ENCODE measurements around the gene KRT25. TPM values are rescaled to one million over a fixed set of nuclear protein-coding genes. Genes with fewer than 3 reads are reported as not detected.

Gene KRT25, protein sequence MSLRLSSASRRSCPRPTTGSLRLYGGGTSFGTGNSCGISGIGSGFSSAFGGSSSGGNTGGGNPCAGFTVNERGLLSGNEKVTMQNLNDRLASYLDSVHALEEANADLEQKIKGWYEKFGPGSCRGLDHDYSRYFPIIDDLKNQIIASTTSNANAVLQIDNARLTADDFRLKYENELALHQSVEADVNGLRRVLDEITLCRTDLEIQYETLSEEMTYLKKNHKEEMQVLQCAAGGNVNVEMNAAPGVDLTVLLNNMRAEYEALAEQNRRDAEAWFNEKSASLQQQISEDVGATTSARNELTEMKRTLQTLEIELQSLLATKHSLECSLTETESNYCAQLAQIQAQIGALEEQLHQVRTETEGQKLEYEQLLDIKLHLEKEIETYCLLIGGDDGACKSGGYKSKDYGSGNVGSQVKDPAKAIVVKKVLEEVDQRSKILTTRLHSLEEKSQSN
- total RNA-seq: not detected

DNA sequence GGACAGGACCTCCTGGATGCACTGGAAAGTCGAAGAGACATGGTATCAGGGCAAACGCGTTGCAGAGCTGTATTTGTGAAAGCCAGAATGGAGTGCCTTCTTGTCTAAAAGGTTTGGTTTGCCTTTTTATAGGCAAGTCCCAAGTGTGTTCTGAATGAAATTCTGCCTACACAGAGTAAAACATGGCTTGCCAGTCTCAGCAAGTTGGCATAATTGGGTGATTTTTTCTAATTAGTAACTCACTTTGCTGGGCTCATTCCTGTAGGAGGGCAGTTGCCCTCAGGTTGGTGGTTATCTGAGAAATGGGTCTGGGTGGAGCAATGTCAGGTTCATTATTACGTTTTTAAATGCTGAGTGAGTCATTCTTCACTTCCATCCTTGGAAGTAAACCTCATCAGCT lies at the start of gene KRT25:
Gene KRT25, minus strand, starts transcription at position 101 of the 400 bp plus-strand sequence. Its CDS starts 60 bp downstream, at position 41.
- TF ChIP-seq, protein P1, sequence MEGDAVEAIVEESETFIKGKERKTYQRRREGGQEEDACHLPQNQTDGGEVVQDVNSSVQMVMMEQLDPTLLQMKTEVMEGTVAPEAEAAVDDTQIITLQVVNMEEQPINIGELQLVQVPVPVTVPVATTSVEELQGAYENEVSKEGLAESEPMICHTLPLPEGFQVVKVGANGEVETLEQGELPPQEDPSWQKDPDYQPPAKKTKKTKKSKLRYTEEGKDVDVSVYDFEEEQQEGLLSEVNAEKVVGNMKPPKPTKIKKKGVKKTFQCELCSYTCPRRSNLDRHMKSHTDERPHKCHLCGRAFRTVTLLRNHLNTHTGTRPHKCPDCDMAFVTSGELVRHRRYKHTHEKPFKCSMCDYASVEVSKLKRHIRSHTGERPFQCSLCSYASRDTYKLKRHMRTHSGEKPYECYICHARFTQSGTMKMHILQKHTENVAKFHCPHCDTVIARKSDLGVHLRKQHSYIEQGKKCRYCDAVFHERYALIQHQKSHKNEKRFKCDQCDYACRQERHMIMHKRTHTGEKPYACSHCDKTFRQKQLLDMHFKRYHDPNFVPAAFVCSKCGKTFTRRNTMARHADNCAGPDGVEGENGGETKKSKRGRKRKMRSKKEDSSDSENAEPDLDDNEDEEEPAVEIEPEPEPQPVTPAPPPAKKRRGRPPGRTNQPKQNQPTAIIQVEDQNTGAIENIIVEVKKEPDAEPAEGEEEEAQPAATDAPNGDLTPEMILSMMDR (IDR thresholded peaks at IDR 0.05; ENCODE audit: low read depth): no peak

DNA sequence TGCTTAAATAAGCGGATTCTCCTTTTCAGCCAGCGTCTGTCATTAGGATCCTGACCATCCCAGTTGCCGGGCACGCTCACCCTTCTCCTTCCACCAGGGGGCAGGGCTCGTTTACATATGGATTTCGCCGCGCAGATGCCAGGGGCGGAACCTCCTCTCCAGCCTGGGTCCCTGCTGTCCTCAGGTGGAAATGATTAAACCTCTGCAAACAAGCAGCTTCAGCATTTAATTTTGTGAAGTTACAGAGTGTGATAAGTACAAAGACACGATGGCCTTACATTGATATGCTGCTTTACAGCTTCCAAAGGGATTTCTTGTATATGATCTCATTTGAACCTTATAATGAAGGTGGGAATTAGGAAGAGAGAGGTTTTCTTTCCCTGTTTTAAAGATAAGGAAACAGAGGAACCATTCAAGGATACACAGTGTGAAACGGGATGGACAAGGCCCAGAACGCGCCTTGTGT lies 48.5 kb upstream of the KRT25 start:
- TF ChIP-seq, protein P1 (IDR thresholded peaks at IDR 0.05; ENCODE audit: low read depth): no peak

DNA sequence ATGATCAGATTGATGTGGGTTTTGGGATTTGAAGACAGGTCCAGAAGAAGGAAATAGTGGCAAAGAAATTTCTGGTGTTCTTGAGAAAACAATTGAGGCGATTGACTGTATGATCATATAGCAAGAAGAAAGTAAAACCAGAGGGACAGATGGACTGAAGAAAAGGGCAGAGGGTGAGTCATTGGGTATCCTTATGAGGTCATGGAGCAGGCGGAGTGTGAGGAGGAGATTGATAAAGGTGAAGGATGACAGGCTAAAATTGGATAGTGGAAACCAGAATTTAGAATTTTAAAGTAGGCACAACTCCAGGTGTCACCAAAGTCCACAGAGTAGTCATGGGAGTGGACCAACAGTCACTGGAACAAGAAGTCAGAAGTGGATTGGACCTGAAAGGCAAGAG lies 46.0 kb upstream of the KRT25 start:
- TF ChIP-seq, protein P1 (IDR thresholded peaks at IDR 0.05; ENCODE audit: low read depth): no peak

DNA sequence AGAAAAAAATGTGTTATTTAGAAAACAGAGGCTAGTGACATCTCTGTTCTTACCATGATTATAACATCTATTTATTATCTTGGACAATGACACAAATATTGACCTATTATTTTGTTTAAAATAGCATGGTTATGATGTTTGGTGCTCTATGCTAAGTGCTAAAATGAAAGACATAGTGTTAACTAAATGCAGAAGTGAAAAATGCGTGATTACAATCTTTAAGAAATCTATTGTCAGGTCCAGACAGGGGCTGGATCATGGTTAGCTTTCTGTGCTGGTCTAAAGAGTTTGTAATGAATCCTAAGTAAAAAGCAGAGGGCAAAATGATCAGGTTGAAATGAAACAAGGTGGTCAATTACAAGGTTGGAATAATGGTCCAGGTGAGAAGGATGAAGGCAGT lies 45.2 kb upstream of the KRT25 start:
- TF ChIP-seq, protein P1 (IDR thresholded peaks at IDR 0.05; ENCODE audit: low read depth): no peak

DNA sequence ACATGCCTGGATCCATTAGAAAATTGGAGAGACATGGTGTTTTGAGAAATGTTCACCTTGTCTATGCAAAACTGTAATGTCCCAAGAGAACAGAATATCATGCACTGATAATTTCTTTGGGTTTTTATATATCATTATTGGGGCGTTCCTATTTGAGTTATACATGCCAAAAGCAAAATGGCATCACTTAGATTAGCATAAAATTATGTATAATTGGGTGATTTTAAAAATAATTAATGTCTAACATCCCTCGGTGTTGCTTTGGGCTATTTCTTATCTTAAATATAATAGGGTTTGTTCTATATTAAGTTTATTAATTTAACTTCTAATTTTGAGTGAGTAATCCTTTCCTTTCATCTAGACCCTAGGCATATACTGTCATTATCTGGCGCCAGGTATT lies 44.7 kb upstream of the KRT25 start, which contains the start of gene KRT28:
Gene KRT28, minus strand, starts transcription at position 101 of the 400 bp plus-strand sequence. Its CDS starts 66 bp downstream, at position 35.
- TF ChIP-seq, protein P1 (IDR thresholded peaks at IDR 0.05; ENCODE audit: low read depth): no peak

DNA sequence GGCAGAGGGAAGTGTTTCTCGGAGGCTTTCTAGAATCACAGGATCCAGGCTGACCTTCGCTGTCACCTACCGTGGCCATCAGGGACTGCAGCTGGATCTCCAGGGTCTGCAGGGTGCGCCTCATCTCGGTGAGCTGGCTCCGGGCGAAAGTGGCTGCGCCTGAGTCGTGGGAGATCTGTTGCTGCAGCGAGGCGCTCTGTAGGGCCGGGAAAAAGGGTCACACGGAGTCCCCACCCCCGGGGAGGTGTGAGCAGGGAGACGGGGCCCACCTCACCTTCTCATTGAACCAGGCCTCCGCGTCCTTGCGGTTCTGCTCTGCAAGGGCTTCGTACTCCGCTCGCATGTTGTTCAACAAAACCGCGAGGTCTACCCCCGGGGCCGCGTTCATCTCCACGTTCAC lies 41.7 kb upstream of the KRT25 start:
- TF ChIP-seq, protein P1 (IDR thresholded peaks at IDR 0.05; ENCODE audit: low read depth): no peak

DNA sequence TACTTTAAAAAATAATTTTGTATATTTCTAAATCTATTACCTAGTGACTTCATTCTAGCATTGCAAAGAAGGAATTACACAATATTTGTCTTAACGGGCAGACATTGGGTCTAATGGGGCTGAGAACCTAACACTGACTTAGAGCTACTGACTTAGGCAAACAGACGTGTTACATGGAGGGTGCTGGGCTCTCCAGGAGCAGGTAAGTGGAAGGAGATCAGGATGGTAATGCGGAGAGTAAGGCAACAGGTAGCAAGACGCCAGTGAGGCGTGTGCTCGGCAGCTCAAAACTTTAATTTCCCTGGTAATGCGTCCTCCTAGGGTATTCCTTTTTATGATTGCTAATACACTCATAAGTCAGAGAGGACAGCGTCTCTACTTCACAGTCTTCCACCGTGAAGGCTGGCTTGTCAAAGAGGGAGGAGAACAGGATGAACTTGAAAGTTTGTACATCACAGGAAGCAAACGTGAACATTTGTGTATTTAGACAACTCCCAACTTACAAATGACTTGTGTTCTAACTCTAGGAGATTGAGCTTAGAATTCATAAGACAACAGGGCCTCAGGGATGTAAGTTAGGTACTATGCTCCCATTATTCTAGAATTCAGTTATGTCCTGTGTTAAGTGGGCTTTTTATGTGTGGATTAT lies 40.0 kb upstream of the KRT25 start:
- TF ChIP-seq, protein P1 (IDR thresholded peaks at IDR 0.05; ENCODE audit: low read depth): no peak

All from subcutaneous adipose tissue (tissue), 4 donors.